ENCODE measurements around the gene ALG8. TPM values are rescaled to one million over a fixed set of nuclear protein-coding genes. Genes with fewer than 3 reads are reported as not detected.

ALG8 gene
- 10 to 100 TPM; 32.2 to 39.7 TPM for total RNA-seq
- polyA plus RNA-seq (ENCODE audit: insufficient read length in 6 of 6): 10 to 100 TPM; 46.2 to 58.7 (median 53.2) TPM
- long read RNA-seq, donor 1, transcript ALG8-201 (13 exons, 1,675 nt): major isoform, 7 of 7 reads
- long read RNA-seq, donor 1, partial matches to known transcripts: 0 of 7 reads
- long read RNA-seq, donor 1, other reads (novel, unspliced or antisense): 0 of 7 reads
- long read RNA-seq, donor 2, transcript ALG8-201 (13 exons, 1,675 nt): major isoform, 6 of 13 reads
- long read RNA-seq, donor 2, partial matches to known transcripts: 6 of 13 reads
- long read RNA-seq, donor 2, other reads (novel, unspliced or antisense): 0 of 13 reads
- long read RNA-seq, donor 3, transcript ALG8-202 (14 exons, 1,677 nt): major isoform, 5 of 12 reads
- long read RNA-seq, donor 3, partial matches to known transcripts: 0 of 12 reads
- long read RNA-seq, donor 3, other reads (novel, unspliced or antisense): 0 of 12 reads
- long read RNA-seq, donor 4, transcript ALG8-201 (13 exons, 1,675 nt): major isoform, 9 of 13 reads
- long read RNA-seq, donor 4, partial matches to known transcripts: 0 of 13 reads
- long read RNA-seq, donor 4, other reads (novel, unspliced or antisense): 4 of 13 reads
- long read RNA-seq, donor 5, partial matches to known transcripts: 0 of 4 reads
- long read RNA-seq, donor 5, other reads (novel, unspliced or antisense): 0 of 4 reads
- long read RNA-seq, donor 6, partial matches to known transcripts: 0 of 6 reads
- long read RNA-seq, donor 6, other reads (novel, unspliced or antisense): 0 of 6 reads
- long read RNA-seq, donor 7, partial matches to known transcripts: 0 of 3 reads
- long read RNA-seq, donor 7, other reads (novel, unspliced or antisense): 0 of 3 reads
- long read RNA-seq, donor 8, transcript ALG8-201 (13 exons, 1,675 nt): major isoform, 5 of 5 reads
- long read RNA-seq, donor 8, partial matches to known transcripts: 0 of 5 reads
- long read RNA-seq, donor 8, other reads (novel, unspliced or antisense): 0 of 5 reads
- long read RNA-seq, donor 9: 0 reads
- long read RNA-seq, donor 10, transcript ALG8-201 (13 exons, 1,675 nt): major isoform, 17 of 22 reads
- long read RNA-seq, donor 10, partial matches to known transcripts: 1 of 22 reads
- long read RNA-seq, donor 10, other reads (novel, unspliced or antisense): 2 of 22 reads
- long read RNA-seq, donor 11, transcript ALG8-201 (13 exons, 1,675 nt): major isoform, 6 of 8 reads
- long read RNA-seq, donor 11, partial matches to known transcripts: 0 of 8 reads
- long read RNA-seq, donor 11, other reads (novel, unspliced or antisense): 0 of 8 reads
- long read RNA-seq, donor 12, transcript ALG8-201 (13 exons, 1,675 nt): major isoform, 7 of 7 reads
- long read RNA-seq, donor 12, partial matches to known transcripts: 0 of 7 reads
- long read RNA-seq, donor 12, other reads (novel, unspliced or antisense): 0 of 7 reads

DNA sequence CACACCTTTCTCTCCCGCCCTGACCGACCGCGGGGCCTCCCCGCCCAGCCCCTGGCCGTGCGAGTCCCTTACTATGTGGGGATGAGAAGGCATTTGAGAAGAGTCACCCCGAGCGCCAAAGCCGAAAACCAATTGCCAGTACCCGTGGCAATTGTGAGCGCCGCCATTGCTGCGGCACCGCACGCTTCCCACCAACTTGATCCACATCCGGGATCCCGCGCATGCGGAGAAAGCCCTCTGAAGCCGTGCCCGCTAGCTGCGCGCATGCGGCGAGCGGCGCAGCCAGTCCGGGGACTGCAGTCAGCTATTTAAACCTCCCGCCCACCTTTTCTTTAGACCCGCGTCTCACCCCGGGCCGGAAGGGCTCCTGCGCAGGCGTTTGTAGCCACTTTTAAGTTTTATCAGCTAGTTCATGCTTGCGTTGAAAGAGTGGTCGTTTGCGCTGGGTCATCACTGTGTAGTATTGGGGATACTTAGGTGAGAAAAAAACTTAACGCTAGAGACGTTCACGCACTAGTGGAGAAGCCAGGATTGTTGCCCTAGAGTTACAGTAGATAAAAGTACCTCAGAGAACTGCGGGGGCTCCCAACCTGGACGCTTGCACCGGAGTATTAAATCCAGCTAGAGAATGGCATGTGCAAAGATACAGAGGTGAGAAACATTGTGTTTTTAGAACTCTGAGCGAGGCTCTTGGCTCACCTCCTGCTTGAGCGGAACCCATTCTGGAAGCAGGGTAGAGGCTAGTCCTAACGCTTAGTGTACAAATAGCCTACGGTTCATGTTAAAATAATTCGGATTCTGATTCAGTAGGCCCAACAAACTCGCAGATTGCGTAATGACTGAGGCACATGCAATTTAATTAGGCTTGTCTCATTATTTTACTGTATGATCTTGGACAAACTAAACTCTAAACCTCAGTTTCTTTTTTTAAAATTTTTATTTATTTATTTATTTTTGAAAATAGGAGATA, at the start of gene ALG8:
TSS of gene ALG8 (minus strand) at position 205 of the 970 bp plus-strand sequence. CDS start at position 167, 38 bp downstream.
- Histone ChIP-seq H3K36me3 (peaks cover 0 to 13% of the 10 kb centered on the region in 2 donors), H3K4me1 (peaks cover 0 to 22% of the 10 kb centered on the region in 2 donors), H3K27ac (peak within 1 kb of the TSS; percentile 70 to 87), H3K27me3 (no peaks in the 10 kb centered on the region), H3K4me3 (peak within 1 kb of the TSS; percentile 60 to 82), H3K9me3 (no peaks in the 10 kb centered on the region)
- intact Hi-C loops (cut with DNase I): no loop called here
- DNase-seq (peak; percentile 91 to 98 (median 97)), ATAC-seq (peak; percentile 99)
- TF ChIP-seq CTCF (IDR thresholded peaks at IDR 0.05): no peak

DNA sequence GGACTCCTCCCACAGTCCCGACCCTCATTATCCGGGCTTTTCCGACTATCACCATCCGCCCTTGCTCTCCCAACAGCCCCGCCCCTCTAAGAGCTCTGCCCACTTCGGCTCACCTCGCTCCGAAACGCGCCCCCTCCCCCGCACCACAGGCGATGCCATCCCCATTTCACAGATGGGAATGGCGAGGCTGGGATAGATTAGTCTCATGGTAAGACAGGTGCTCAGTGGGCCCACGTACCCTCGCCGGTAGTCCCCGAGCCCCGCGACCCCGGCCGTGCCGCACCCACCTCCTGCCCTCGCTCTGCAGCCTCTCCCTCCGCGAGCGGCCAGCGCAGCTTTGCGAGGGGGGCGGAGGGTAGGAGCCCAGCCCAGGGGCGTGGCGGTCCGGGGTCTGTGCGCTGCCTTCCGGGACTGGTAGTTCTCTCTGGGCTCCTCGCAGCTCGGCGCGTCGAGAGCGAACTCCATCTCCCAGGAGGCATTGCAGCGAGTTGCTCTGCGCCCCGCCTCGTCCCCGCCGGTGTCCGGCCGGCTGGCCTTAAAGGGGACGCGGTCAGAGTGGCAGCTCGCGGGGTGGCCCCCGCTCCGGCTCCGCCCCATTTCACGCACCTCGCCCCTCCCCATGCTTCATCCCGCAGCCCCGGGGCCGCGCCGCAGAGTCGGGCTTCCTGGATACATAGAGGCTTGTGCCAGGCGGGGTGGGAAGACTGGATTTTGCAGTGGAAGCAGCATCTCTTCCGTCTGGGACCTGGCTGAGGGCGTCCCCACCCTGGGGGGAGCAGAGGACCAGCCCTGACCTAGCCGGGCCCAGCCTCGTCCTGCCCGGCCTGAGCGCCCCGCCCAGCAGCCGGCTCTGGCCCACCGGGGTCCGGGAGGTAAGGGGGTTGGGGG, 49.1 kb upstream of the ALG8 start, which contains the start of the genes KCTD21 and USP35:
TSS of gene KCTD21 (minus strand) at position 341 of the 888 bp plus-strand sequence. CDS start 14,072 bp downstream, outside the sequence.
TSS of gene USP35 (plus strand) at position 634 of the 888 bp plus-strand sequence. CDS start 7,327 bp downstream, outside the sequence.
- intact Hi-C loops (cut with DNase I): no loop called here
- Histone ChIP-seq H3K9me3 (no peaks in the 10 kb centered on the region), H3K27ac (peak within 1 kb of the TSS; percentile 76 to 83), H3K27me3 (no peaks in the 10 kb centered on the region), H3K4me1 (peaks cover 9 to 55% of the 10 kb centered on the region in 2 donors), H3K36me3 (no peaks in the 10 kb centered on the region), H3K4me3 (peak within 1 kb of the TSS; percentile 87 to 96)
- TF ChIP-seq CTCF (IDR thresholded peaks at IDR 0.05): no peak
- DNase-seq (peak; percentile 94 to 100 (median 98)), ATAC-seq (peak; percentile 97)

DNA sequence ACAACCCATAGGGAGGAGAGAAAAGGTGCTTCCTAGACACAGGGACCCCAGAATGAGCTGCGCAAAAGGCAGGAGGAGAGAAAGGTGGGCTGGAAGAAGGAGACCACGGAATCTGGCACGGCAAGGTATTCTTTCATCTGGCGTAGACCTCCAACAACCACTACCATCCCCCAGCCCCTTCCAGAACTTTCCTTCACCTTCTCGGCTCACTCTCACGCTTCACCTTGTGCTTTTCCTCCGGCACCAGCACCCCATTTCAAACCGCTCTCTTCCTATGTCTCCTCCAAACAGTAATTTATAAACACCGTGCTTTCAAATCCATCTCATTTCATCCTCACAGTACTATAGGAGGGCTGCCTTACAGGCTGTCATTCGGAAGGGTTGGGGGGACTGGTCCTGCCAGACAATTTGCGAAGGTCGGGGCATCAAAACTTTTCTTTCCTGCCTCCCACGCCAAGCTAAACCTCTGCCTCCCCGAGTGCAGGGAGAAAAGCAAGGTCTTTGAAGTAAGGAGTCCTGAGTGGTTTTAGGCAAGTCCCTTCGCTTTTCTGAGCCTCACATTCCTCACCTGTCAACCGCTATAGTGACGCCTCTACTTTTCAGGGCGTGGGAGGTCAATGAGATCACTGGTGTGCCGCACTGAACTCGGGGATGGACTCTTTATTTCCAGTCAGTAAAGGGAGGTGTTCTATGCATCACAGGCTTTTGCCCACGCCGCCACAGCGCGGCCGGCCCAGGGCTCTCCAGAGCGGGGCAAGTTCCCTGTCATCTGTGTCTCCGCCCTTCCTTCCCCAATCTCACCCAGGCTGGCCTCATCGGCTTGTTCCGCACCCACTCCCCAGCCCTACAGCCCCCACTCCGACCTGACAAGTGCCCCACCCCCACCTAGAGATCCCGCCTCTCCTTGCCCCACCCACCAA, 48.2 kb upstream of the ALG8 start:
- Histone ChIP-seq H3K36me3 (no peaks in the 10 kb centered on the region), H3K27me3 (no peaks in the 10 kb centered on the region), H3K27ac (peak overlapping the region; percentile 76 to 83), H3K9me3 (no peaks in the 10 kb centered on the region), H3K4me3 (peak overlapping the region; percentile 87 to 96), H3K4me1 (peaks cover 9 to 50% of the 10 kb centered on the region in 2 donors)
- intact Hi-C loops (cut with DNase I): no loop called here
- no peak for ATAC-seq
- peak in 1 of 4 donors; percentile 92 for DNase-seq
- no peak for TF ChIP-seq CTCF (IDR thresholded peaks at IDR 0.05)
